Neural cell (in vitro differentiated cells): ENCODE results near the gene TMEM258.

Experiments used
- EP300 ChIP-seq: fragments of 450-650 bp; conservative IDR thresholded peaks from 2 replicates; pipeline ENCODE4 v1.6.1; 2014; ENCODE audit warnings: antibody characterized with exemption, mild to moderate bottlenecking, moderate library complexity; ENCODE audit not compliant: poor library complexity, severe bottlenecking
- EZH2 ChIP-seq: fragments of 200-600, 300-800 bp; shearing (Covaris generic), sonication (generic); IDR thresholded peaks from 2 replicates; pipeline ENCODE4 v1.6.1; 2014; ENCODE audit warnings: antibody characterized with exemption, low read length, borderline replicate concordance, mild to moderate bottlenecking; ENCODE audit not compliant: insufficient read depth, poor library complexity, severe bottlenecking
- POLR2AphosphoS5 ChIP-seq: IDR thresholded peaks from 2 replicates; pipeline ENCODE4 v1.6.1; 2012
- RAD21 ChIP-seq: fragments of 450-650 bp; conservative IDR thresholded peaks from 2 replicates; pipeline ENCODE4 v1.6.1; 2014; ENCODE audit warnings: antibody characterized with exemption, mild to moderate bottlenecking, moderate library complexity
- SMC3 ChIP-seq: fragments of 450-650 bp; conservative IDR thresholded peaks from 2 replicates; pipeline ENCODE4 v1.6.1; 2014; ENCODE audit warnings: antibody characterized with exemption, mild to moderate bottlenecking, moderate library complexity; ENCODE audit not compliant: poor library complexity
- TAF1 ChIP-seq: IDR thresholded peaks from 2 replicates; pipeline ENCODE4 v1.6.1; 2012; ENCODE audit warnings: low read depth
- TF ChIP-seq, protein P1 (sequence below): fragments of 450-650 bp; IDR thresholded peaks from 2 replicates; pipeline ENCODE4 v1.5.1; 2014; ENCODE audit warnings: antibody characterized with exemption, mild to moderate bottlenecking, moderate library complexity; ENCODE audit not compliant: poor library complexity, severe bottlenecking
- TF ChIP-seq, protein P2 (sequence below): IDR thresholded peaks from 2 replicates; pipeline ENCODE4 v1.6.1; 2012; ENCODE audit warnings: borderline replicate concordance

DNA sequence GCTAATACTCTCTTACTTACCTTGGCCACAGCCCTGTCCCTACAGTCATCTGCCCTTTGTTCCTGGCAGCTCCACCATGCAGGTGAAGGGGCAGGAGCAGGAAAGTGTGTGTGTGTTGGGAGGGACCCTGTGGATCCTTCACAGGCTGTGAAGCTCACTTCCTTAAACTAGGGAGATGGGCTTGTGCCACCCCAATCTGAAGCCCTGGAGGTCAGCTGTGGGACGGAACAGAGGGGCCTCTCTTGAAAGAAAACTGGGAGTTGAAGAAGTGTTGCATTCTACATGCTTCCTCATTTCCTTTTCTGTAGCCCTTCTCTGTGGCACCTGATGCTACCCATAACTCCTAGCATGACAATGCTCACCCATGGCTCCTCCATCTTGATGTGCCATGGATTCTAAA, 12.7 kb upstream of the TMEM258 start:
- TF ChIP-seq EZH2 (no peak), EP300 (no peak), POLR2AphosphoS5 (no peak), RAD21 (no peak), TAF1 (no peak), SMC3 (no peak)
- TF ChIP-seq, protein P1, sequence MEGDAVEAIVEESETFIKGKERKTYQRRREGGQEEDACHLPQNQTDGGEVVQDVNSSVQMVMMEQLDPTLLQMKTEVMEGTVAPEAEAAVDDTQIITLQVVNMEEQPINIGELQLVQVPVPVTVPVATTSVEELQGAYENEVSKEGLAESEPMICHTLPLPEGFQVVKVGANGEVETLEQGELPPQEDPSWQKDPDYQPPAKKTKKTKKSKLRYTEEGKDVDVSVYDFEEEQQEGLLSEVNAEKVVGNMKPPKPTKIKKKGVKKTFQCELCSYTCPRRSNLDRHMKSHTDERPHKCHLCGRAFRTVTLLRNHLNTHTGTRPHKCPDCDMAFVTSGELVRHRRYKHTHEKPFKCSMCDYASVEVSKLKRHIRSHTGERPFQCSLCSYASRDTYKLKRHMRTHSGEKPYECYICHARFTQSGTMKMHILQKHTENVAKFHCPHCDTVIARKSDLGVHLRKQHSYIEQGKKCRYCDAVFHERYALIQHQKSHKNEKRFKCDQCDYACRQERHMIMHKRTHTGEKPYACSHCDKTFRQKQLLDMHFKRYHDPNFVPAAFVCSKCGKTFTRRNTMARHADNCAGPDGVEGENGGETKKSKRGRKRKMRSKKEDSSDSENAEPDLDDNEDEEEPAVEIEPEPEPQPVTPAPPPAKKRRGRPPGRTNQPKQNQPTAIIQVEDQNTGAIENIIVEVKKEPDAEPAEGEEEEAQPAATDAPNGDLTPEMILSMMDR: no peak
- TF ChIP-seq, protein P2, sequence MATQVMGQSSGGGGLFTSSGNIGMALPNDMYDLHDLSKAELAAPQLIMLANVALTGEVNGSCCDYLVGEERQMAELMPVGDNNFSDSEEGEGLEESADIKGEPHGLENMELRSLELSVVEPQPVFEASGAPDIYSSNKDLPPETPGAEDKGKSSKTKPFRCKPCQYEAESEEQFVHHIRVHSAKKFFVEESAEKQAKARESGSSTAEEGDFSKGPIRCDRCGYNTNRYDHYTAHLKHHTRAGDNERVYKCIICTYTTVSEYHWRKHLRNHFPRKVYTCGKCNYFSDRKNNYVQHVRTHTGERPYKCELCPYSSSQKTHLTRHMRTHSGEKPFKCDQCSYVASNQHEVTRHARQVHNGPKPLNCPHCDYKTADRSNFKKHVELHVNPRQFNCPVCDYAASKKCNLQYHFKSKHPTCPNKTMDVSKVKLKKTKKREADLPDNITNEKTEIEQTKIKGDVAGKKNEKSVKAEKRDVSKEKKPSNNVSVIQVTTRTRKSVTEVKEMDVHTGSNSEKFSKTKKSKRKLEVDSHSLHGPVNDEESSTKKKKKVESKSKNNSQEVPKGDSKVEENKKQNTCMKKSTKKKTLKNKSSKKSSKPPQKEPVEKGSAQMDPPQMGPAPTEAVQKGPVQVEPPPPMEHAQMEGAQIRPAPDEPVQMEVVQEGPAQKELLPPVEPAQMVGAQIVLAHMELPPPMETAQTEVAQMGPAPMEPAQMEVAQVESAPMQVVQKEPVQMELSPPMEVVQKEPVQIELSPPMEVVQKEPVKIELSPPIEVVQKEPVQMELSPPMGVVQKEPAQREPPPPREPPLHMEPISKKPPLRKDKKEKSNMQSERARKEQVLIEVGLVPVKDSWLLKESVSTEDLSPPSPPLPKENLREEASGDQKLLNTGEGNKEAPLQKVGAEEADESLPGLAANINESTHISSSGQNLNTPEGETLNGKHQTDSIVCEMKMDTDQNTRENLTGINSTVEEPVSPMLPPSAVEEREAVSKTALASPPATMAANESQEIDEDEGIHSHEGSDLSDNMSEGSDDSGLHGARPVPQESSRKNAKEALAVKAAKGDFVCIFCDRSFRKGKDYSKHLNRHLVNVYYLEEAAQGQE: no peak
